Measurements from ENCODE around the gene SLC25A17.

GRCh38 chr22:40733919-40734318, 85.2 kb downstream of the SLC25A17 start:
- TF ChIP-seq CTCF (IDR thresholded peaks at IDR 0.05; ENCODE audit: insufficient read depth, low read length, poor library complexity, severe bottlenecking) (no peak), EZH2phosphoT487 (conservative IDR thresholded peaks at IDR 0.05; ENCODE audit: low read length) (no peak)

All from SU-DHL-6 (cell line).